Measurements from ENCODE around the gene PI4K2A. TPM values are rescaled to one million over a fixed set of nuclear protein-coding genes. Genes with fewer than 3 reads are reported as not detected.

The PI4K2A gene
- total and polyA plus RNA-seq, 2 of the 4 experiments (the other 2 are of a cell fraction): 15.8 to 27.3 TPM

- H3K4ac ChIP-seq (ENCODE audit: low read depth, low read length): peak within 1 kb of the TSS; percentile 99
- H2BK5ac ChIP-seq (ENCODE audit: low read depth, low read length, poor library complexity, severe bottlenecking): peak within 1 kb of the TSS; percentile 97
- H3K4me2 ChIP-seq (ENCODE audit: low read depth, low read length): peak within 1 kb of the TSS; percentile 96
- H2AK9ac ChIP-seq (replicated peaks; ENCODE audit: low read depth, low read length, poor library complexity): peak within 1 kb of the TSS; percentile 97
- no peaks in the 10 kb centered on the region for H3K9me3 ChIP-seq (ENCODE audit: control insufficient read depth, insufficient read depth, low read length)
- peak within 1 kb of the TSS; percentile 98 for H3K9ac ChIP-seq (ENCODE audit: low read depth, low read length)
- DNase-seq (peak; percentile 96), ATAC-seq (ENCODE audit: low read depth) (peak; percentile 81)
- H3K14ac ChIP-seq (replicated peaks; ENCODE audit: low read depth, low read length): peak within 1 kb of the TSS; percentile 98
- H2BK120ac ChIP-seq (ENCODE audit: low read depth, low read length): peak within 1 kb of the TSS; percentile 99
- H3K56ac ChIP-seq (ENCODE audit: extremely low read depth, insufficient read depth, low read length): peak within 1 kb of the TSS; percentile 94
- peak within 1 kb of the TSS; percentile 95 for H3K18ac ChIP-seq (ENCODE audit: low read depth, low read length)
- H3K9me1 ChIP-seq (ENCODE audit: insufficient read depth, low read length): peaks cover 10% of the 10 kb centered on the region
- H3K27ac ChIP-seq (ENCODE audit: insufficient read depth, low read length): peak within 1 kb of the TSS; percentile 99
- no TSS peak for BruUV-seq (replicated peaks)
- ChIA-PET CTCF (interaction anchor here (0.5 to 1.5 kb wide), 7 partner anchors 14 to 182 kb away, joined by 3 to 5 read pairs (median 3); no protein-coding TSS in a partner anchor), POLR2A (ENCODE audit: unreplicated experiment) (interaction anchor here (0.5 to 1.1 kb wide), 5 partner anchors 10 to 1100 kb away, joined by 3 to 6 read pairs (median 3); no protein-coding TSS in a partner anchor)
- dilution Hi-C loops (cut with HindIII; ENCODE audit: low sequenced_read_pairs, unreplicated experiment): no loop called here
- H2BK15ac ChIP-seq (ENCODE audit: low read depth, low read length): peak within 1 kb of the TSS; percentile 82
- peaks cover 29% of the 10 kb centered on the region for H4K20me1 ChIP-seq (ENCODE audit: insufficient read depth, low read length)
- no peaks in the 10 kb centered on the region for H3K27me3 ChIP-seq (ENCODE audit: control insufficient read depth, insufficient read depth, low read length)
- H4K5ac ChIP-seq (ENCODE audit: low read depth, low read length): peak within 1 kb of the TSS; percentile 94
- H2BK20ac ChIP-seq (ENCODE audit: low read depth, low read length): peak within 1 kb of the TSS; percentile 94
- H4K8ac ChIP-seq (ENCODE audit: low read depth in 2 of 2, low read length in 2 of 2): peak within 1 kb of the TSS; percentile 84 to 96
- peak within 1 kb of the TSS; percentile 98 for H3K4me3 ChIP-seq (ENCODE audit: insufficient read depth, low read depth, low read length)
- no peaks in the 10 kb centered on the region for H3K36me3 ChIP-seq (ENCODE audit: control insufficient read depth, insufficient read depth, low read length)
- in situ Hi-C loops (cut with MboI; ENCODE audit: low sequenced_read_pairs): no loop called here
- H3K4me1 ChIP-seq (ENCODE audit: control insufficient read depth, insufficient read depth, low read length): peaks cover 25% of the 10 kb centered on the region
- intact Hi-C loops (cut with micrococcal nuclease): loop anchor here (1.0 kb wide), 2 partner anchors 115 to 189 kb away; partner anchors contain the start of genes ANKRD2, MMS19 and UBTD1
- H3K79me1 ChIP-seq (ENCODE audit: low read depth in 1 of 2, low read length in 2 of 2): peaks cover 3 to 40% of the 10 kb centered on the region in 2 experiments; a peak in 3 of 4 replicates
- H2AFZ ChIP-seq (replicated peaks; ENCODE audit: low read length, poor library complexity): peak within 1 kb of the TSS; percentile 91
- peak within 1 kb of the TSS; percentile 99 for H3K23ac ChIP-seq (ENCODE audit: low read depth, low read length)
- peak within 1 kb of the TSS; percentile 98 for H4K91ac ChIP-seq (ENCODE audit: insufficient read depth, low read depth, low read length)
- H2AK5ac ChIP-seq (ENCODE audit: low read depth, low read length): peak within 1 kb of the TSS; percentile 93
- WGBS, 2 experiments (ENCODE audit: extremely low coverage in 2 of 2, insufficient read length in 1 of 2): 0% methylated on average over 53 of the region's 78 CpGs; no CpG with 5 or more reads in 1 of the 2 experiments
- TF ChIP-seq CHD1 (IDR thresholded peaks at IDR 0.05; ENCODE audit: low read depth, low read length): no peak; the same call in 1 of the 2 replicates
- TF ChIP-seq, protein P1, sequence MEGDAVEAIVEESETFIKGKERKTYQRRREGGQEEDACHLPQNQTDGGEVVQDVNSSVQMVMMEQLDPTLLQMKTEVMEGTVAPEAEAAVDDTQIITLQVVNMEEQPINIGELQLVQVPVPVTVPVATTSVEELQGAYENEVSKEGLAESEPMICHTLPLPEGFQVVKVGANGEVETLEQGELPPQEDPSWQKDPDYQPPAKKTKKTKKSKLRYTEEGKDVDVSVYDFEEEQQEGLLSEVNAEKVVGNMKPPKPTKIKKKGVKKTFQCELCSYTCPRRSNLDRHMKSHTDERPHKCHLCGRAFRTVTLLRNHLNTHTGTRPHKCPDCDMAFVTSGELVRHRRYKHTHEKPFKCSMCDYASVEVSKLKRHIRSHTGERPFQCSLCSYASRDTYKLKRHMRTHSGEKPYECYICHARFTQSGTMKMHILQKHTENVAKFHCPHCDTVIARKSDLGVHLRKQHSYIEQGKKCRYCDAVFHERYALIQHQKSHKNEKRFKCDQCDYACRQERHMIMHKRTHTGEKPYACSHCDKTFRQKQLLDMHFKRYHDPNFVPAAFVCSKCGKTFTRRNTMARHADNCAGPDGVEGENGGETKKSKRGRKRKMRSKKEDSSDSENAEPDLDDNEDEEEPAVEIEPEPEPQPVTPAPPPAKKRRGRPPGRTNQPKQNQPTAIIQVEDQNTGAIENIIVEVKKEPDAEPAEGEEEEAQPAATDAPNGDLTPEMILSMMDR (conservative IDR thresholded peaks at IDR 0.05; ENCODE audit: low read depth, low read length): no peak
- TF ChIP-seq RCOR1 (IDR thresholded peaks at IDR 0.05; ENCODE audit: insufficient replicate concordance, low read length): no peak
- TF ChIP-seq MAZ (IDR thresholded peaks at IDR 0.05; ENCODE audit: borderline replicate concordance, low read depth, low read length): peak; percentile 98; the same call in 1 of the 2 replicates
- TF ChIP-seq, protein P2, sequence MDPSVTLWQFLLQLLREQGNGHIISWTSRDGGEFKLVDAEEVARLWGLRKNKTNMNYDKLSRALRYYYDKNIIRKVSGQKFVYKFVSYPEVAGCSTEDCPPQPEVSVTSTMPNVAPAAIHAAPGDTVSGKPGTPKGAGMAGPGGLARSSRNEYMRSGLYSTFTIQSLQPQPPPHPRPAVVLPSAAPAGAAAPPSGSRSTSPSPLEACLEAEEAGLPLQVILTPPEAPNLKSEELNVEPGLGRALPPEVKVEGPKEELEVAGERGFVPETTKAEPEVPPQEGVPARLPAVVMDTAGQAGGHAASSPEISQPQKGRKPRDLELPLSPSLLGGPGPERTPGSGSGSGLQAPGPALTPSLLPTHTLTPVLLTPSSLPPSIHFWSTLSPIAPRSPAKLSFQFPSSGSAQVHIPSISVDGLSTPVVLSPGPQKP (IDR thresholded peaks at IDR 0.05; ENCODE audit: borderline replicate concordance, low read depth, low read length): no peak
- no peak for TF ChIP-seq MAFK (IDR thresholded peaks at IDR 0.05; ENCODE audit: low read depth, low read length)
- peak; percentile 97 for TF ChIP-seq POLR2A (IDR thresholded peaks at IDR 0.05; ENCODE audit: low read depth, low read length)
- TF ChIP-seq RAD21 (IDR thresholded peaks at IDR 0.05; ENCODE audit: low read length): no peak
- peak; percentile 96 for TF ChIP-seq BHLHE40 (IDR thresholded peaks at IDR 0.05; ENCODE audit: low read depth, low read length)
- no peak for TF ChIP-seq SMC3 (IDR thresholded peaks at IDR 0.05; ENCODE audit: low read depth, low read length)
- TF ChIP-seq CEBPB (IDR thresholded peaks at IDR 0.05; ENCODE audit: low read depth, low read length): no peak
- 0 out of 2 replicates have a peak, but pooled peaks have one; percentile 18 for TF ChIP-seq FOS (IDR thresholded peaks at IDR 0.05; ENCODE audit: low read depth, low read length)
- TF ChIP-seq, protein P3, sequence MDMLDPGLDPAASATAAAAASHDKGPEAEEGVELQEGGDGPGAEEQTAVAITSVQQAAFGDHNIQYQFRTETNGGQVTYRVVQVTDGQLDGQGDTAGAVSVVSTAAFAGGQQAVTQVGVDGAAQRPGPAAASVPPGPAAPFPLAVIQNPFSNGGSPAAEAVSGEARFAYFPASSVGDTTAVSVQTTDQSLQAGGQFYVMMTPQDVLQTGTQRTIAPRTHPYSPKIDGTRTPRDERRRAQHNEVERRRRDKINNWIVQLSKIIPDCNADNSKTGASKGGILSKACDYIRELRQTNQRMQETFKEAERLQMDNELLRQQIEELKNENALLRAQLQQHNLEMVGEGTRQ (IDR thresholded peaks at IDR 0.05; ENCODE audit: low read depth, low read length): peak; percentile 93
Measured at GRCh38 chr10:97686962-97687784, 46.7 kb downstream of the PI4K2A start, which contains the start of gene AVPI1. AVPI1 (minus strand) TSS chr10:97687241; CDS start chr10:97679905, 7,336 bp downstream.
